NCI-H2171 (cell line): Measurements from ENCODE around the gene HP1BP3.
A peak's percentile ranks its signal among the peaks of the same experiment; 100 is the strongest.

Experiments used
- DNase-seq: peaks from one replicate; lab custom pipeline; 2025; lab: John Stamatoyannopoulos, UW

The HP1BP3 gene

GRCh38 chr1:20770314-20771087 lies 16.6 kb downstream of the HP1BP3 start:
- DNase-seq: no peak

GRCh38 chr1:20767271-20767670 lies 19.8 kb downstream of the HP1BP3 start:
- no peak for DNase-seq

GRCh38 chr1:20763417-20763816 lies 23.7 kb downstream of the HP1BP3 start:
- DNase-seq: no peak

GRCh38 chr1:20760322-20760721 lies 26.8 kb downstream of the HP1BP3 start:
- no peak for DNase-seq

- DNase-seq: no peak
These were observed 33.5 kb downstream of the HP1BP3 start for GRCh38 chr1:20753589-20753988.

- DNase-seq: no peak
These were observed 35.6 kb downstream of the HP1BP3 start for GRCh38 chr1:20751462-20751990.

GRCh38 chr1:20742671-20743070 lies 44.4 kb downstream of the HP1BP3 start:
- no peak for DNase-seq

- DNase-seq: no peak
These were observed 46.3 kb downstream of the HP1BP3 start for GRCh38 chr1:20740781-20741180.

- DNase-seq: no peak
These were observed 47.9 kb downstream of the HP1BP3 start for GRCh38 chr1:20739225-20739624.

GRCh38 chr1:20735581-20736111 lies 51.5 kb downstream of the HP1BP3 start:
- DNase-seq: no peak

- no peak for DNase-seq
These were observed 53.6 kb downstream of the HP1BP3 start for GRCh38 chr1:20733360-20733975.

- peak; percentile 59 for DNase-seq
These were observed 54.3 kb downstream of the HP1BP3 start, which contains the start of gene SH2D5 for GRCh38 chr1:20732588-20733359. SH2D5 (minus strand) TSS chr1:20732703; CDS start chr1:20728044, 4,659 bp downstream.

GRCh38 chr1:20732071-20732587 lies 55.0 kb downstream of the HP1BP3 start:
- peak; percentile 78 for DNase-seq

GRCh38 chr1:20731057-20731991 lies 55.8 kb downstream of the HP1BP3 start:
- no peak for DNase-seq

GRCh38 chr1:20730690-20731056 lies 56.4 kb downstream of the HP1BP3 start:
- no peak for DNase-seq

- DNase-seq: no peak
These were observed 57.0 kb downstream of the HP1BP3 start for GRCh38 chr1:20729990-20730689.

GRCh38 chr1:20729155-20729931 lies 57.8 kb downstream of the HP1BP3 start:
- no peak for DNase-seq

- no peak for DNase-seq
These were observed 58.5 kb downstream of the HP1BP3 start for GRCh38 chr1:20728371-20729154.
